ENCODE measurements around the gene FUS. TPM values are rescaled to one million over a fixed set of nuclear protein-coding genes. Genes with fewer than 3 reads are reported as not detected.

FUS gene
- total and polyA plus RNA-seq, 2 donors (not counting 3 experiments of a cell fraction or from before 2014, with no cell fraction given), result 307 to 569 TPM

DNA sequence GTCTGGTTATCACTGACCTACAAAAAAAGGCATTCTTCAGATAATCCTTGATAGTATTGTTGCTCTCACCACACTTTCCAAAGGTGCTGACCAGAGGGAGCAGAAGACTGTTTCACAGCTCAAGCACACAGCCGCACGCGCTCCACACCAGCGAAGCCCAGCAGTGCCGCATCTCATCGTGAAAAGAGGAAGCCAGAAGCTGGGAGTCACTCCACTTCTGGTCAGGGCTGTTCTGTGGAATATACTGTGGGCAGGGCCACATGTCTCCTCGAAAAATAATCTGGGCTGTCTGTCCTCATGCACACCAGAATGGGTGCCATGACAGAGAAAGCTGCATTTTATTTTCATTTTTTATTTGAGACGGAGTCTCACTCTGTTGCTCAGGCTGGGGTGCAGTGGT lies 22.8 kb upstream of the FUS start:
- Histone ChIP-seq H3K4me2 (ENCODE audit: insufficient read depth, low read length) (no peak overlapping the region), H4K20me1 (replicated peaks; ENCODE audit: control insufficient read depth, extremely low read depth, insufficient read depth, low read length) (no peaks in the 10 kb centered on the region), H2AFZ (ENCODE audit: low read depth, low read length) (no peak overlapping the region), H3K36me3 (ENCODE audit: control insufficient read depth in 2 of 2, extremely low read depth in 1 of 2, insufficient read depth in 2 of 2, low read length in 2 of 2) (no peaks in the 10 kb centered on the region), H3K79me2 (ENCODE audit: control insufficient read depth, insufficient read depth, low read length) (no peaks in the 10 kb centered on the region), H3K9ac (replicated peaks; ENCODE audit: extremely low read depth, insufficient read depth, low read length) (no peak overlapping the region), H3K27ac (ENCODE audit: insufficient read depth, low read depth, low read length) (no peak overlapping the region), H3K27me3 (ENCODE audit: control insufficient read depth in 2 of 2, insufficient read depth in 2 of 2, low read length in 2 of 2) (no peaks in the 10 kb centered on the region), H3K9me1 (replicated peaks; ENCODE audit: control insufficient read depth, extremely low read depth, insufficient read depth, low read length) (no peaks in the 10 kb centered on the region), H3K4me3 (replicated peaks in 1 of 3; ENCODE audit: insufficient read depth in 1 of 3, low read depth in 1 of 3, low read length in 3 of 3) (no peak overlapping the region), H3K4me1 (ENCODE audit: control insufficient read depth, extremely low read depth, insufficient read depth, low read length) (no peaks in the 10 kb centered on the region), H3K9me3 (replicated peaks; ENCODE audit: control insufficient read depth, insufficient read depth, low read length) (no peaks in the 10 kb centered on the region)
- DNase-seq (ENCODE audit: low read depth, low spot score), result no peak
- ChIA-PET CTCF (interaction anchor here (1.6 to 1.9 kb wide), 2 partner anchors 9 to 15 kb away, joined by 7 to 10 read pairs; no protein-coding TSS in a partner anchor), POLR2A (interaction anchor here (0.6 to 0.7 kb wide), 2 partner anchors 160 to 207 kb away, joined by 3 to 4 read pairs; no protein-coding TSS in a partner anchor)
- BruUV-seq (replicated peaks), result no TSS peak
- FAIRE-seq, result peak; percentile 21
- dilution Hi-C loops (cut with MboI; ENCODE audit: extremely low pct_ligation_motif_present, low sequenced_read_pairs) (no loop called here), intact Hi-C loops (cut with micrococcal nuclease) (loop anchor here (5.0 kb wide), 1 partner anchor 130 kb away; no protein-coding TSS in a partner anchor)
- TF ChIP-seq EZH2 (IDR thresholded peaks at IDR 0.05; ENCODE audit: borderline replicate concordance, low read depth, low read length, severe bottlenecking), result no peak
- no peak for TF ChIP-seq MYC (IDR thresholded peaks at IDR 0.05; ENCODE audit: low read depth, low read length)
- TF ChIP-seq, protein P1, sequence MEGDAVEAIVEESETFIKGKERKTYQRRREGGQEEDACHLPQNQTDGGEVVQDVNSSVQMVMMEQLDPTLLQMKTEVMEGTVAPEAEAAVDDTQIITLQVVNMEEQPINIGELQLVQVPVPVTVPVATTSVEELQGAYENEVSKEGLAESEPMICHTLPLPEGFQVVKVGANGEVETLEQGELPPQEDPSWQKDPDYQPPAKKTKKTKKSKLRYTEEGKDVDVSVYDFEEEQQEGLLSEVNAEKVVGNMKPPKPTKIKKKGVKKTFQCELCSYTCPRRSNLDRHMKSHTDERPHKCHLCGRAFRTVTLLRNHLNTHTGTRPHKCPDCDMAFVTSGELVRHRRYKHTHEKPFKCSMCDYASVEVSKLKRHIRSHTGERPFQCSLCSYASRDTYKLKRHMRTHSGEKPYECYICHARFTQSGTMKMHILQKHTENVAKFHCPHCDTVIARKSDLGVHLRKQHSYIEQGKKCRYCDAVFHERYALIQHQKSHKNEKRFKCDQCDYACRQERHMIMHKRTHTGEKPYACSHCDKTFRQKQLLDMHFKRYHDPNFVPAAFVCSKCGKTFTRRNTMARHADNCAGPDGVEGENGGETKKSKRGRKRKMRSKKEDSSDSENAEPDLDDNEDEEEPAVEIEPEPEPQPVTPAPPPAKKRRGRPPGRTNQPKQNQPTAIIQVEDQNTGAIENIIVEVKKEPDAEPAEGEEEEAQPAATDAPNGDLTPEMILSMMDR (IDR thresholded peaks at IDR 0.05; ENCODE audit: extremely low read depth in 1 of 2, insufficient read depth in 1 of 2, low read depth in 1 of 2, low read length in 2 of 2), result no peak
- no peak for TF ChIP-seq FOS (IDR thresholded peaks at IDR 0.05; ENCODE audit: borderline replicate concordance, insufficient read depth, low read length)
- TF ChIP-seq POLR2A (IDR thresholded peaks at IDR 0.05; ENCODE audit: low read depth, low read length), result no peak
- TF ChIP-seq POLR2AphosphoS5 (IDR thresholded peaks at IDR 0.05; ENCODE audit: insufficient read depth, low read depth, low read length), result no peak
- no peak for TF ChIP-seq JUN (IDR thresholded peaks at IDR 0.05; ENCODE audit: borderline replicate concordance, insufficient read depth, insufficient read length, low read depth)
- TF ChIP-seq, protein P2, sequence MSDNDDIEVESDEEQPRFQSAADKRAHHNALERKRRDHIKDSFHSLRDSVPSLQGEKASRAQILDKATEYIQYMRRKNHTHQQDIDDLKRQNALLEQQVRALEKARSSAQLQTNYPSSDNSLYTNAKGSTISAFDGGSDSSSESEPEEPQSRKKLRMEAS (IDR thresholded peaks at IDR 0.05; ENCODE audit: insufficient read depth, insufficient read length), result no peak
- no peak for TF ChIP-seq GATA2 (IDR thresholded peaks at IDR 0.05; ENCODE audit: insufficient read depth, insufficient read length, low read depth, low read length)
